K562 (cell line): Measurements from ENCODE around the gene STYX. TPM values are rescaled to one million over a fixed set of nuclear protein-coding genes. Genes with fewer than 3 reads are reported as not detected.

Source experiments
- CEBPG ChIP-seq, 3 experiments: fragments of 200-800 bp in 1 of 3; sonication (Bioruptor generic) in 1 of 3; sonication (generic) in 1 of 3; formaldehyde crosslinking in 1 of 3; IDR thresholded peaks in 2 of 3; conservative IDR thresholded peaks in 1 of 3; 2 replicates each; pipeline versions ENCODE4 v1.6.1 to v1.8.0; 2016 to 2022; ENCODE audit warnings: missing compliant biosample characterization in 2 of 3, missing genetic modification characterization in 2 of 3, mild to moderate bottlenecking in 1 of 3, missing genetic modification reagents in 1 of 3
- CXXC5 ChIP-seq: fragments of 250-450 bp; sonication (Bioruptor Pico); IDR thresholded peaks from 2 replicates; pipeline ENCODE4 v1.8.0; 2022; ENCODE audit warnings: inconsistent platforms, mild to moderate bottlenecking, moderate library complexity
- FOXA3 ChIP-seq, 2 experiments: fragments of 450-650 bp in 1 of 2; sonication (generic) in 1 of 2; formaldehyde crosslinking; IDR thresholded peaks in 1 of 2; conservative IDR thresholded peaks in 1 of 2; 2 replicates each; pipeline versions ENCODE4 v1.4.0 to v1.8.0; 2020 to 2022; ENCODE audit warnings: mild to moderate bottlenecking in 2 of 2, missing genetic modification reagents in 1 of 2
- FOXJ3 ChIP-seq: sonication (generic); formaldehyde crosslinking; IDR thresholded peaks from 2 replicates; pipeline ENCODE4 v1.4.0; 2020; ENCODE audit warnings: mild to moderate bottlenecking, missing genetic modification reagents
- HDAC6 ChIP-seq: IDR thresholded peaks from 2 replicates; pipeline ENCODE4 v1.6.1; 2012; ENCODE audit warnings: low read depth, mild to moderate bottlenecking, control low read depth, inconsistent platforms, low read length, moderate library complexity
- HNRNPL ChIP-seq: fragments of 200-400 bp; formaldehyde crosslinking; IDR thresholded peaks from 2 replicates; pipeline ENCODE4 v1.6.1; 2017; ENCODE audit warnings: low read depth, mild to moderate bottlenecking, low read length
- MIER1 ChIP-seq: fragments of 450-650 bp; IDR thresholded peaks from 2 replicates; pipeline ENCODE4 v1.6.1; 2016; ENCODE audit warnings: antibody characterized with exemption, mild to moderate bottlenecking, low read depth
- MTA3 ChIP-seq: fragments of 450-650 bp; formaldehyde crosslinking; IDR thresholded peaks from 2 replicates; pipeline ENCODE4 v1.6.1; 2017; ENCODE audit warnings: mild to moderate bottlenecking, borderline replicate concordance
- MYBL2 ChIP-seq, 2 experiments: fragments of 450-650 bp in 1 of 2; sonication (generic) in 1 of 2; formaldehyde crosslinking in 1 of 2; IDR thresholded peaks; 2 replicates each; pipeline versions ENCODE4 v1.6.1 to v1.8.1; 2017 to 2022; ENCODE audit warnings: borderline replicate concordance in 1 of 2, inconsistent platforms in 1 of 2, low read depth in 1 of 2, mild to moderate bottlenecking in 1 of 2, missing genetic modification reagents in 1 of 2, moderate library complexity in 1 of 2
- NCOA6 ChIP-seq: fragments of 450-650 bp; IDR thresholded peaks from 2 replicates; pipeline ENCODE4 v1.6.1; 2017; ENCODE audit warnings: mild to moderate bottlenecking
- NR4A1 ChIP-seq, 2 experiments: fragments of 250-450 bp in 1 of 2; fragments of 450-650 bp in 1 of 2; sonication (Bioruptor Pico) in 1 of 2; IDR thresholded peaks; 2 replicates each; pipeline versions ENCODE4 v1.4.0 to v1.6.1; 2016 to 2020; ENCODE audit warnings: mild to moderate bottlenecking in 2 of 2, missing compliant biosample characterization in 1 of 2, missing genetic modification characterization in 1 of 2, moderate library complexity in 1 of 2
- PHF20 ChIP-seq: fragments of 450-650 bp; IDR thresholded peaks from 2 replicates; pipeline ENCODE4 v1.6.1; 2018; ENCODE audit not compliant: partially characterized antibody
- STAT5B ChIP-seq: fragments of 250-450 bp; sonication (Bioruptor Pico); IDR thresholded peaks from 2 replicates; pipeline ENCODE4 v1.8.0; 2021; ENCODE audit warnings: mild to moderate bottlenecking, inconsistent platforms
- ZBTB17 ChIP-seq: fragments of 450-650 bp; formaldehyde crosslinking; IDR thresholded peaks from 2 replicates; pipeline ENCODE4 v1.4.0; 2020; ENCODE audit warnings: mild to moderate bottlenecking
- ZFX ChIP-seq: sonication (generic); formaldehyde crosslinking; IDR thresholded peaks from 2 replicates; pipeline ENCODE4 v1.8.0; 2022; ENCODE audit warnings: mild to moderate bottlenecking, missing genetic modification reagents, moderate library complexity
- ZNF263 ChIP-seq: sonication (generic); formaldehyde crosslinking; IDR thresholded peaks from 2 replicates; pipeline ENCODE4 v1.8.0; 2022; ENCODE audit warnings: mild to moderate bottlenecking, missing genetic modification reagents, borderline replicate concordance
- polyA plus RNA-seq, 8 experiments: library from polyadenylated mRNA; depleted of rRNA in 4 of 8; stranded (reverse) in 5 of 8; unstranded in 3 of 8; fragments of >200 nt; fragmentation: Nextera tagmentation in 2 of 8; fragmentation: Illumina TruSeq in 1 of 8; extraction: Ambion mirVana in 2 of 8; extraction: Trizol in 1 of 8; gene quantifications; 2 replicates each; pipeline versions ENCODE4 v1.2.1 to v1.2.3, GENCODE V29; 2011 to 2014; ENCODE audit warnings: inconsistent platforms in 1 of 8, missing spikeins in 1 of 8
- total RNA-seq, 7 experiments: library from RNA; depleted of rRNA in 6 of 7; stranded (reverse); fragments of >200 nt in 6 of 7; fragmentation: Illumina TruSeq in 2 of 7; extraction: Trizol in 2 of 7; gene quantifications; 2 replicates each; pipeline versions ENCODE4 v1.2.1 to v1.2.3, GENCODE V29; 2011 to 2021; ENCODE audit warnings: low replicate concordance in 1 of 7
- TF ChIP-seq, protein P1 (sequence below), 2 experiments: IDR thresholded peaks; 2 replicates each; pipeline ENCODE4 v1.6.1; 2012; ENCODE audit warnings: improper control_type of control experiment in 2 of 2, low read depth in 2 of 2, low read length in 2 of 2, borderline replicate concordance in 1 of 2
- TF ChIP-seq, protein P2 (sequence below): fragments of 250-450 bp; sonication (Bioruptor Pico); IDR thresholded peaks from 2 replicates; pipeline ENCODE4 v1.5.0; 2021
- TF ChIP-seq, protein P3 (sequence below): sonication (generic); formaldehyde crosslinking; IDR thresholded peaks from 2 replicates; pipeline ENCODE4 v1.4.0; 2020; ENCODE audit warnings: mild to moderate bottlenecking, missing genetic modification reagents
- TF ChIP-seq, protein P4 (sequence below): sonication (generic); formaldehyde crosslinking; IDR thresholded peaks from 2 replicates; pipeline ENCODE4 v1.9.0; 2022; ENCODE audit warnings: mild to moderate bottlenecking, missing genetic modification reagents

The STYX gene
- total and polyA plus RNA-seq, 9 of the 15 experiments (the other 6 are each of a cell fraction or from before 2014, with no cell fraction given), result 5.0 to 15.4 (median 10.6) TPM

DNA sequence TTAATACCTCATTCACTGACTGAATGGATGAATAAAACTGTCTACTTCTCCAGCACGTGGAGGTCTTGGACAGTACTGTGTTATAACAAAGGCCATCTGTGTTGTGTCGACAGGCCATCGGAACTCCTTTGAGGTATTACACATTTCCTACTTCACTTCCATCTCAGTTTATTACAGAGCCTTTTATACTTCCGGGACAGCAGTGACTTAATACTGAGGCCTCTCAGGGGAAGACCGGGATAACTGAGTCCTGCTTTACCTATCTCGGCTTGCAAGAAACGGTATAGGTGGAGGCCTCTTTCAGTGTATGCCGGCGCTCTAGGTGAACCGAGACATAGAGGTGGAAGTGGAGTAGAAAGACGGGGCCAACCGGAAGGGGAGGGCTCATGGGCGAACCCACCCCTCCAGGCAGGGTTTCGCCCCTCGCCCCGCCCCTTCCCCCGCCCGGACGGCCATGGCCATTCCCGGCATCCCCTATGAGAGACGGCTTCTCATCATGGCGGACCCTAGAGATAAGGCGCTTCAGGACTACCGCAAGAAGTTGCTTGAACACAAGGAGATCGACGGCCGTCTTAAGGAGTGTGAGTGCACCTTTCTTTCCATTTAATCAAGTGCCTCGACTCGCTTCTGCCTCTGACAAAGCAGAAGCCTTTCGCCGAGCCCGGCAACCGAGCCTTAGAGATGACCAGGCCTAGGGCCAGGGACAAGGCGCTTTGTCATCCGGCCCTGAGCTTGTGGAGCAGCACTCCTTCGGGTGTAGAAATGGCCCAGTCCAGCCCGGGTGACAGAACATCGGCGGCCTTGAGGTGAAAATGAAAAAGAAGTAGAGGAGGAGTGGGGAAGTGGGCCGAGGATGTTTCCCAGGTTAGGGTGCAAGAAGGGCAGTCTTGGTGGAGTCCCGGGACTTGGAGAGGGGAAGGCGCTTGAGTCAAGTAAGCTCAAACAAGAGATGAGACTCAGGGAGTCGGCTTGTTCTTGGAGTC, 23.0 kb upstream of the STYX start, which contains the start of gene PSMC6 (continued):
- TF ChIP-seq, protein P1, sequence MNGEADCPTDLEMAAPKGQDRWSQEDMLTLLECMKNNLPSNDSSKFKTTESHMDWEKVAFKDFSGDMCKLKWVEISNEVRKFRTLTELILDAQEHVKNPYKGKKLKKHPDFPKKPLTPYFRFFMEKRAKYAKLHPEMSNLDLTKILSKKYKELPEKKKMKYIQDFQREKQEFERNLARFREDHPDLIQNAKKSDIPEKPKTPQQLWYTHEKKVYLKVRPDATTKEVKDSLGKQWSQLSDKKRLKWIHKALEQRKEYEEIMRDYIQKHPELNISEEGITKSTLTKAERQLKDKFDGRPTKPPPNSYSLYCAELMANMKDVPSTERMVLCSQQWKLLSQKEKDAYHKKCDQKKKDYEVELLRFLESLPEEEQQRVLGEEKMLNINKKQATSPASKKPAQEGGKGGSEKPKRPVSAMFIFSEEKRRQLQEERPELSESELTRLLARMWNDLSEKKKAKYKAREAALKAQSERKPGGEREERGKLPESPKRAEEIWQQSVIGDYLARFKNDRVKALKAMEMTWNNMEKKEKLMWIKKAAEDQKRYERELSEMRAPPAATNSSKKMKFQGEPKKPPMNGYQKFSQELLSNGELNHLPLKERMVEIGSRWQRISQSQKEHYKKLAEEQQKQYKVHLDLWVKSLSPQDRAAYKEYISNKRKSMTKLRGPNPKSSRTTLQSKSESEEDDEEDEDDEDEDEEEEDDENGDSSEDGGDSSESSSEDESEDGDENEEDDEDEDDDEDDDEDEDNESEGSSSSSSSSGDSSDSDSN (IDR thresholded peaks at IDR 0.05; ENCODE audit: borderline replicate concordance in 1 of 2, low read depth in 2 of 2, low read length in 2 of 2), result 0 out of 4 replicates have a peak, but pooled peaks of 1 of the 2 experiments have one; percentile 30
- TF ChIP-seq MYBL2 (IDR thresholded peaks at IDR 0.05; ENCODE audit: low read depth) (no peak), MYBL2 (CRISPR knock-in tag; IDR thresholded peaks at IDR 0.05; ENCODE audit: borderline replicate concordance) (no peak), HDAC6 (no peak), NCOA6 (no peak), HNRNPL (no peak), PHF20 (peak; percentile 76), FOXA3 (CRISPR knock-in tag; conservative IDR thresholded peaks at IDR 0.05 in 1 of 2, IDR thresholded peaks at IDR 0.05 in 1 of 2) (no peak), ZFX (CRISPR knock-in tag) (peak; percentile 95), NR4A1 (CRISPR knock-in tag; IDR thresholded peaks at IDR 0.05) (no peak), NR4A1 (tag; IDR thresholded peaks at IDR 0.05) (no peak), CXXC5 (CRISPR knock-in tag) (no peak), CEBPG (CRISPR knock-in tag; IDR thresholded peaks at IDR 0.05) (no peak), CEBPG (tag; conservative IDR thresholded peaks at IDR 0.05 in 1 of 2, IDR thresholded peaks at IDR 0.05 in 1 of 2) (no peak), MTA3 (no peak), MIER1 (no peak), ZBTB17 (no peak), FOXJ3 (no peak), ZNF263 (no peak; the same call in 1 of the 2 replicates), STAT5B (CRISPR knock-in tag) (no peak)
- TF ChIP-seq, protein P2, sequence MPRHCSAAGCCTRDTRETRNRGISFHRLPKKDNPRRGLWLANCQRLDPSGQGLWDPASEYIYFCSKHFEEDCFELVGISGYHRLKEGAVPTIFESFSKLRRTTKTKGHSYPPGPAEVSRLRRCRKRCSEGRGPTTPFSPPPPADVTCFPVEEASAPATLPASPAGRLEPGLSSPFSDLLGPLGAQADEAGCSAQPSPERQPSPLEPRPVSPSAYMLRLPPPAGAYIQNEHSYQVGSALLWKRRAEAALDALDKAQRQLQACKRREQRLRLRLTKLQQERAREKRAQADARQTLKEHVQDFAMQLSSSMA (CRISPR knock-in tag), result no peak
- TF ChIP-seq, protein P3, sequence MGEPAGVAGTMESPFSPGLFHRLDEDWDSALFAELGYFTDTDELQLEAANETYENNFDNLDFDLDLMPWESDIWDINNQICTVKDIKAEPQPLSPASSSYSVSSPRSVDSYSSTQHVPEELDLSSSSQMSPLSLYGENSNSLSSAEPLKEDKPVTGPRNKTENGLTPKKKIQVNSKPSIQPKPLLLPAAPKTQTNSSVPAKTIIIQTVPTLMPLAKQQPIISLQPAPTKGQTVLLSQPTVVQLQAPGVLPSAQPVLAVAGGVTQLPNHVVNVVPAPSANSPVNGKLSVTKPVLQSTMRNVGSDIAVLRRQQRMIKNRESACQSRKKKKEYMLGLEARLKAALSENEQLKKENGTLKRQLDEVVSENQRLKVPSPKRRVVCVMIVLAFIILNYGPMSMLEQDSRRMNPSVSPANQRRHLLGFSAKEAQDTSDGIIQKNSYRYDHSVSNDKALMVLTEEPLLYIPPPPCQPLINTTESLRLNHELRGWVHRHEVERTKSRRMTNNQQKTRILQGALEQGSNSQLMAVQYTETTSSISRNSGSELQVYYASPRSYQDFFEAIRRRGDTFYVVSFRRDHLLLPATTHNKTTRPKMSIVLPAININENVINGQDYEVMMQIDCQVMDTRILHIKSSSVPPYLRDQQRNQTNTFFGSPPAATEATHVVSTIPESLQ (CRISPR knock-in tag), result no peak; the same call in 1 of the 2 replicates
- TF ChIP-seq, protein P4, sequence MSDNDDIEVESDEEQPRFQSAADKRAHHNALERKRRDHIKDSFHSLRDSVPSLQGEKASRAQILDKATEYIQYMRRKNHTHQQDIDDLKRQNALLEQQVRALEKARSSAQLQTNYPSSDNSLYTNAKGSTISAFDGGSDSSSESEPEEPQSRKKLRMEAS (CRISPR knock-in tag), result no peak
